HepG2 (cell line): ENCODE measurements around the gene MFSD6. TPM values are rescaled to one million over a fixed set of nuclear protein-coding genes. Genes with fewer than 3 reads are reported as not detected.

Experiments
- ATAC-seq: fragments of 200-7000 bp; cut with Tn5 transposase; 3 replicates; pipeline ENCODE4 v1.9.1; 2020; ENCODE audit warnings: mild to moderate bottlenecking, moderate library complexity
- BruUV-seq: library from RNA; stranded (reverse); fragments of 400-500 nt; replicated peaks from 2 replicates; lab custom pipeline; 2021; lab: Mats Ljungman, UMichigan
- CTCF ChIA-PET: fragments of 300-600 bp; formaldehyde crosslinking; extraction: SDS; loops from one replicate; lab custom pipeline; 2021; ENCODE audit warnings: low total read pairs, inconsistent platforms, low intra/inter-chr PET ratio; lab: Yijun Ruan, JAX
- POLR2A ChIA-PET: fragments of 350-600 bp; sonication (Branson Sonifier 250); formaldehyde crosslinking; loops from one replicate; lab custom pipeline; 2020; ENCODE audit warnings: antibody characterized with exemption, inconsistent platforms; lab: Yijun Ruan, JAX
- DNase-seq: peaks from one replicate; pipeline ENCODE4 v3.0.0-alpha.2; 2015; ENCODE audit warnings: low spot score
- FAIRE-seq: peaks from 3 replicates; lab custom pipeline; 2011; peaks lifted over from hg19 to GRCh38; lab: Jason Lieb, UNC
- H2AFZ ChIP-seq: one replicate; pipeline ENCODE4 v1.6.1; 2011; ENCODE audit warnings: low read length, inconsistent platforms
- H3K27ac ChIP-seq: fragments of 300-600 bp; 3 replicates; pipeline ENCODE4 v1.8.0; 2011; ENCODE audit warnings: mixed run types, mild to moderate bottlenecking, mixed read lengths, low read length, inconsistent platforms; ENCODE audit not compliant: insufficient read depth; ENCODE audit errors: extremely low read length
- H3K27me3 ChIP-seq, 2 experiments: fragments of 200-600 bp in 1 of 2; 2 replicates in 1 of 2; 3 replicates in 1 of 2; pipeline versions ENCODE4 v1.6.0 to v1.8.0; 2011; ENCODE audit warnings: low read length in 2 of 2, mild to moderate bottlenecking in 2 of 2, moderate library complexity in 2 of 2, inconsistent platforms in 1 of 2; ENCODE audit not compliant: insufficient read depth in 2 of 2, control insufficient read depth in 1 of 2
- H3K36me3 ChIP-seq, 2 experiments: fragments of 200-600 bp in 1 of 2; replicated peaks in 1 of 2; 2 replicates in 1 of 2; 3 replicates in 1 of 2; pipeline versions ENCODE4 v1.5.1 to v1.8.0; 2011; ENCODE audit warnings: low read length in 2 of 2, inconsistent platforms in 1 of 2; ENCODE audit not compliant: insufficient read depth in 2 of 2, control insufficient read depth in 1 of 2
- H3K4me1 ChIP-seq: 2 replicates; pipeline ENCODE4 v1.5.1; 2012; ENCODE audit warnings: low read length, inconsistent platforms; ENCODE audit not compliant: insufficient read depth
- H3K4me2 ChIP-seq: 2 replicates; pipeline ENCODE4 v1.6.0; 2011; ENCODE audit warnings: low read depth, low read length, inconsistent platforms
- H3K4me3 ChIP-seq, 3 experiments: fragments of 200-600 bp in 1 of 3; sonication (generic), shearing (Covaris generic) in 1 of 3; replicated peaks in 1 of 3; 2 replicates each; pipeline ENCODE4 v1.5.1; 2011 to 2016; ENCODE audit warnings: low read length in 3 of 3, inconsistent platforms in 2 of 3, low read depth in 2 of 3, mild to moderate bottlenecking in 2 of 3, control low read depth in 1 of 3, mixed read lengths in 1 of 3; ENCODE audit not compliant: insufficient read depth in 1 of 3
- H3K79me2 ChIP-seq: one replicate; pipeline ENCODE4 v1.6.1; 2011; ENCODE audit warnings: low read length, inconsistent platforms; ENCODE audit not compliant: insufficient read depth
- H3K9ac ChIP-seq: 2 replicates; pipeline ENCODE4 v1.6.0; 2011; ENCODE audit warnings: mild to moderate bottlenecking, low read depth, low read length, inconsistent platforms; ENCODE audit not compliant: insufficient read depth
- H3K9me3 ChIP-seq: 2 replicates; pipeline ENCODE4 v1.5.1; 2012; ENCODE audit warnings: mild to moderate bottlenecking, low read length
- H4K20me1 ChIP-seq: 2 replicates; pipeline ENCODE4 v1.6.0; 2011; ENCODE audit warnings: inconsistent platforms, mild to moderate bottlenecking, low read length, moderate library complexity; ENCODE audit not compliant: insufficient read depth
- DMAP1 ChIP-seq: IDR thresholded peaks from 2 replicates; pipeline ENCODE4 v1.6.1; 2016
- MTA3 ChIP-seq: sonication (generic); formaldehyde crosslinking; IDR thresholded peaks from 2 replicates; pipeline ENCODE4 v1.4.0; 2020; ENCODE audit warnings: missing genetic modification reagents
- ONECUT2 ChIP-seq: sonication (generic); formaldehyde crosslinking; IDR thresholded peaks from 2 replicates; pipeline ENCODE4 v1.4.0; 2020; ENCODE audit warnings: missing genetic modification reagents
- SMAD3 ChIP-seq: sonication (generic); formaldehyde crosslinking; IDR thresholded peaks from 2 replicates; pipeline ENCODE4 v1.4.0; 2020; ENCODE audit warnings: missing genetic modification reagents
- TAF1 ChIP-seq: sonication (generic); formaldehyde crosslinking; IDR thresholded peaks from 2 replicates; pipeline ENCODE4 v1.4.0; 2020; ENCODE audit warnings: missing genetic modification reagents
- ZNF232 ChIP-seq: sonication (generic); formaldehyde crosslinking; IDR thresholded peaks from 2 replicates; pipeline ENCODE4 v1.4.0; 2020; ENCODE audit warnings: missing genetic modification reagents, borderline replicate concordance
- ZNF557 ChIP-seq: sonication (generic); formaldehyde crosslinking; IDR thresholded peaks from 2 replicates; pipeline ENCODE4 v1.4.0; 2020; ENCODE audit warnings: missing genetic modification reagents
- WGBS: methylation state at CpG from one replicate; pipeline ENCODE4 v1.1.6; 2017; ENCODE audit warnings: low lambda C conversion rate; 5-methylcytosine and 5-hydroxymethylcytosine counted together
- in situ Hi-C: cut with HindIII; loops from 2 replicates; pipeline ENCODE4 v1.10.0; 2017; ENCODE audit warnings: low pct_unique_long_range_greater_than_20kb; ENCODE audit not compliant: extremely low pct_ligation_motif_present
- intact Hi-C: fragments of 100-400 bp; cut with micrococcal nuclease; formaldehyde crosslinking; loops from one replicate; pipeline ENCODE4 v1.10.0; 2022; ENCODE audit not compliant: unreplicated experiment
- polyA plus RNA-seq, 8 experiments: library from polyadenylated mRNA; depleted of rRNA in 3 of 8; stranded (reverse) in 7 of 8; unstranded in 1 of 8; fragments of >200 nt; fragmentation: Illumina TruSeq in 4 of 8; extraction: Trizol in 4 of 8; gene quantifications; 2 replicates each; pipeline versions ENCODE4 v1.2.1 to v1.2.3, GENCODE V29; 2011 to 2016; ENCODE audit warnings: low read depth in 4 of 8, missing spikeins in 1 of 8, mixed read lengths in 1 of 8; ENCODE audit not compliant: insufficient read depth in 1 of 8
- total RNA-seq, 5 experiments: library from RNA; depleted of rRNA; stranded (reverse); fragments of >200 nt; fragmentation: Illumina TruSeq; extraction: Trizol; gene quantifications; 2 replicates each; pipeline ENCODE4 v1.2.3, GENCODE V29; 2016; ENCODE audit warnings: low read depth in 1 of 5
- TF ChIP-seq, protein P1 (sequence below): sonication (generic); formaldehyde crosslinking; IDR thresholded peaks from 2 replicates; pipeline ENCODE4 v1.4.0; 2020; ENCODE audit warnings: mild to moderate bottlenecking, low read depth, missing genetic modification reagents
- TF ChIP-seq, protein P2 (sequence below): sonication (generic); formaldehyde crosslinking; IDR thresholded peaks from 2 replicates; pipeline ENCODE4 v1.5.0; 2020; ENCODE audit warnings: missing genetic modification reagents
- TF ChIP-seq, protein P3 (sequence below): conservative IDR thresholded peaks from 2 replicates; pipeline ENCODE4 v1.6.1; 2018; ENCODE audit warnings: missing genetic modification reagents

MFSD6 gene
- total and polyA plus RNA-seq, 2 of the 13 experiments (the other 11 are each of a cell fraction or from before 2014, with no cell fraction given) = 0.92 to 1.4 TPM

DNA sequence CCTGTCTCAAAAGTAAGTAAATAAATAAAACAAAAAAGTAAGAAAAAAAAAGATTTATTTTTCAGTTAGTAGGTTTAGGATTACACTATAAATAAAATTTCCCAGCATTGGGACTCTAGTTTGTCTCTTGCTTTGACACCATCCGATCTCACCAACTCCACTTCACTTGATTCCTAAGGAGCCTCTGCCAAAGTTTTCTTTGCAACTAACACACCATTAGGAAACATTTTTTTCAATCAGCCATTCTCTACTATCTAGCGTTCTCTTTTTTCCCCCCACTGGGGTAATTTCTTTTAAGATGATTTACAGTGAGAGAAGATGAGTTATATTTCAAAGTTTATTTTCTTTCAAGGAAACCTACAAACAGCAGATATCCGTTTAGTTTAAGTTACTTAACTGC, 136.9 kb downstream of the MFSD6 start:
- no peak overlapping the region for H3K9ac ChIP-seq
- intact Hi-C loops = no loop called here
- DNase-seq = no peak
- no peaks in the 10 kb centered on the region for H3K79me2 ChIP-seq
- ChIA-PET CTCF (no interaction called here), POLR2A (interaction anchor here (1.1 kb wide), 1 partner anchor 11 kb away, joined by 4 read pairs; no protein-coding TSS in a partner anchor)
- no peaks in the 10 kb centered on the region for H4K20me1 ChIP-seq
- H3K9me3 ChIP-seq = peaks cover 17% of the 10 kb centered on the region
- no peak overlapping the region for H3K4me3 ChIP-seq
- no peak overlapping the region for H3K27ac ChIP-seq
- BruUV-seq = no TSS peak
- TF ChIP-seq ZNF232 (CRISPR knock-in tag) = no peak
- in situ Hi-C loops = no loop called here
- no peaks in the 10 kb centered on the region for H3K27me3 ChIP-seq
- peaks cover 7% of the 10 kb centered on the region; the same call in 1 of the 2 replicates for H3K4me1 ChIP-seq
- no peak overlapping the region for H3K4me2 ChIP-seq
- ATAC-seq = no peak
- no peaks in the 10 kb centered on the region for H3K36me3 ChIP-seq
- no peak for FAIRE-seq
- H2AFZ ChIP-seq = no peak overlapping the region
- WGBS = 64% methylated on average over 3 of the region's 3 CpGs

DNA sequence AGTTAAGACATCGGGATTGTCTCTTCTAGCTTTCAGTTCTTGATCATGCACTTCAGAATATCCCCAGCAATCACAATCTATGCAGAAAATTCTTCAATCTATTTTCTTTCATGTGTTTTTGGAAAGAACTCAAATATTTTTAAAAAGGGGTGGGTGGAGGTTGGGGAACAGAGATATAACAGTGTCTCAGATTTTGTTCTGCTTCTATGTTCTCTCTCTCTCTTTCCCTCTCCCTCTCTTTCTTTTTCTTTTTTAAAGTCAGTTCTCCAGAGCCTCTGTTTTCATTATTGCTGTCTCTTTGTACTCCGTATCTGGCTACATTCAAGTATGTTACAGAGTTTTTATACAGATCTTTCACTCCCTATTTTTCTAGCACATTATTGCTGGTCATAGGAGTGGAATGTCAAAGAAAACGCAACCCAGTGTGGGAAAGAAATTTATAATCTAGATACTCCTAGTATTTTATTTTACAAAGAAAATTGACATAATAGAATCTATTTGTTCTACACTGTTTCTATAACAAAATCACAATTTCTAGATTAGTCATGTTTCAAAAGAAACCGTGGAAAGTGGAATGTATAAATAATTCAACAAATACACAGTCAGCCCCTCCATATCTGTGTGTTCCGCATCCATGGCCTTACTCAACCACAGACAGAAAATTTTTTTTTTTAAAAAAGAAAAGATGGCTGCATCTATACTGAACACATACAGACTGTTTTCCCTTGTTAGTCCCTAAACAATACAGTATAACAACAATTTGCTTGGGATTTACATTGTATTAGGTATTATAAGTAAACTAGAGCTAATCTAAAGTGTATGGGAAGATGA, 137.6 kb downstream of the MFSD6 start:
- H4K20me1 ChIP-seq = no peaks in the 10 kb centered on the region
- no peak overlapping the region for H3K4me3 ChIP-seq
- no peak overlapping the region for H3K4me2 ChIP-seq
- in situ Hi-C loops (no loop called here), intact Hi-C loops (no loop called here)
- H3K27me3 ChIP-seq = no peaks in the 10 kb centered on the region
- H3K27ac ChIP-seq = no peak overlapping the region
- FAIRE-seq (no peak), DNase-seq (no peak), ATAC-seq (no peak)
- BruUV-seq = no TSS peak
- H2AFZ ChIP-seq = no peak overlapping the region
- H3K36me3 ChIP-seq = no peaks in the 10 kb centered on the region
- no peaks in the 10 kb centered on the region for H3K79me2 ChIP-seq
- CTCF ChIA-PET = no interaction called here
- peaks cover 10% of the 10 kb centered on the region for H3K9me3 ChIP-seq
- H3K9ac ChIP-seq = no peak overlapping the region
- 71% methylated on average over 5 of the region's 5 CpGs for WGBS
- POLR2A ChIA-PET = interaction anchor here (1.1 to 1.4 kb wide), 2 partner anchors 12 kb away, joined by 4 to 9 read pairs; partner anchors contain the start of gene NEMP2
- H3K4me1 ChIP-seq = peaks cover 7% of the 10 kb centered on the region; the same call in 1 of the 2 replicates
- TF ChIP-seq, protein P1, sequence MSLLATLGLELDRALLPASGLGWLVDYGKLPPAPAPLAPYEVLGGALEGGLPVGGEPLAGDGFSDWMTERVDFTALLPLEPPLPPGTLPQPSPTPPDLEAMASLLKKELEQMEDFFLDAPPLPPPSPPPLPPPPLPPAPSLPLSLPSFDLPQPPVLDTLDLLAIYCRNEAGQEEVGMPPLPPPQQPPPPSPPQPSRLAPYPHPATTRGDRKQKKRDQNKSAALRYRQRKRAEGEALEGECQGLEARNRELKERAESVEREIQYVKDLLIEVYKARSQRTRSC = no peak
- TF ChIP-seq, protein P2, sequence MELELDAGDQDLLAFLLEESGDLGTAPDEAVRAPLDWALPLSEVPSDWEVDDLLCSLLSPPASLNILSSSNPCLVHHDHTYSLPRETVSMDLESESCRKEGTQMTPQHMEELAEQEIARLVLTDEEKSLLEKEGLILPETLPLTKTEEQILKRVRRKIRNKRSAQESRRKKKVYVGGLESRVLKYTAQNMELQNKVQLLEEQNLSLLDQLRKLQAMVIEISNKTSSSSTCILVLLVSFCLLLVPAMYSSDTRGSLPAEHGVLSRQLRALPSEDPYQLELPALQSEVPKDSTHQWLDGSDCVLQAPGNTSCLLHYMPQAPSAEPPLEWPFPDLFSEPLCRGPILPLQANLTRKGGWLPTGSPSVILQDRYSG (CRISPR knock-in tag) = no peak
- TF ChIP-seq TAF1 (no peak), ZNF557 (CRISPR knock-in tag) (no peak), DMAP1 (no peak), SMAD3 (CRISPR knock-in tag) (no peak), MTA3 (no peak), ONECUT2 (CRISPR knock-in tag) (no peak)
- TF ChIP-seq, protein P3, sequence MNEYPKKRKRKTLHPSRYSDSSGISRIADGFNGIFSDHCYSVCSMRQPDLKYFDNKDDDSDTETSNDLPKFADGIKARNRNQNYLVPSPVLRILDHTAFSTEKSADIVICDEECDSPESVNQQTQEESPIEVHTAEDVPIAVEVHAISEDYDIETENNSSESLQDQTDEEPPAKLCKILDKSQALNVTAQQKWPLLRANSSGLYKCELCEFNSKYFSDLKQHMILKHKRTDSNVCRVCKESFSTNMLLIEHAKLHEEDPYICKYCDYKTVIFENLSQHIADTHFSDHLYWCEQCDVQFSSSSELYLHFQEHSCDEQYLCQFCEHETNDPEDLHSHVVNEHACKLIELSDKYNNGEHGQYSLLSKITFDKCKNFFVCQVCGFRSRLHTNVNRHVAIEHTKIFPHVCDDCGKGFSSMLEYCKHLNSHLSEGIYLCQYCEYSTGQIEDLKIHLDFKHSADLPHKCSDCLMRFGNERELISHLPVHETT (CRISPR knock-in tag) = no peak
